ENCODE results near the gene CNOT3.

DNA sequence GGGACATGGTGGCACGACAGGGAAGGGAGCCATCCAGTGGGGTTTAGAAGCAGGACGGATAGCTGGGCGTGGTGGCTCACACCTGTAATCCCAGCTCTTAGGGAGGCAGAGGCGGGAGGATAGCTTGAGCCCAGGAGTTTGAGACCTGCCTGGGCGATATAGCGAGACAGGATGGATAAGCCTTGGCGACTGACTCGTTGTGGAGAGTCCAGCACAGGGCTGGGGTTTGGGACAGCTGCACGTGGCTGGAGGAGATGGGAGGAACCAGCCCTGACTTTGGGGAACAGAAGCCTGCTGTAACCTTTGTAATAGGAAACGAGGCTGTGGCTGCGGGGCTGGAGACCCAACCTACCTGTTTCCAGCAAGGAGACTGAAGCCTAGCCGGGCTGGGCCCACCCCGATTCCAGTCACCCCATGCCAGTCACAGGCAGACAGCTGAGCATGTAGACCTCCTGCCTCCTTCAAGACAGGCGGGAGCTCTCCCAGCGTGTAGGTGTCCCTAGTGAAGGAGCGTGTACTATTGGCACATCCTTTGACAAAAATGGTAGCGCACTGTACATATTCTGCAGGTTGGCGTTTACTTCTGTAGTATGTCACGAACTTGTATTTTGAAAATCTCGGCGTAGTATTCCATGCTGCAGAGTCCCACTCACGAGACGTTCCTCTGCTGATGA is 13.9 kb downstream of the CNOT3 start:
- TF ChIP-seq CTCF (IDR thresholded peaks at IDR 0.05) (no peak), POLR2A (IDR thresholded peaks at IDR 0.05) (no peak)

Measured in breast epithelium (tissue), 3 donors.